ENCODE measurements around the gene ROR1. TPM values are rescaled to one million over a fixed set of nuclear protein-coding genes. Genes with fewer than 3 reads are reported as not detected.

ROR1 gene
- total RNA-seq, 1 experiment from 2014 or later, result 2.7 TPM

DNA sequence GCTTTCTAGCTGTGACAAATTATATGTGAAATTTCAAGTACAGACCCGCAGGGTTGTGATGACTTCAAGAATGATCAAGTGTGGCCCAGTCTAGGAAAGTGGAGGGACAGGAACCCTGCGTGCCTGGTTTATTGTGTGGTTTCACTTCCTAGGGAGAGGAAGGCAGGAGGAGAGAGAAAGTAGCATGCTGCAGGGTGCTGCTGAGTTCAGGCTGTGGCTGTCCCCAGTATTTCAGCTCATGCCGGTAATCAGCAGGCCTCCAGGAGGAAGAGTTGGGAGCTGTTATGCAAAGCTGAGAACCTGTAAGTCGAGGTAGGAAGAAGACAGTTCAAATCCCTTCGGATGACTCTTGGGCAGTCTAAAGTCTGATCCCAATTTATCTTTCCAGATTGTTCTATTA lies 140.4 kb downstream of the ROR1 start:
- Histone ChIP-seq H3K9ac (ENCODE audit: low read length) (no peak overlapping the region), H3K9me3 (ENCODE audit: control insufficient read depth in 1 of 2, insufficient read depth in 1 of 2, low read depth in 1 of 2, low read length in 2 of 2) (no peaks in the 10 kb centered on the region), H4K20me1 (ENCODE audit: insufficient read depth) (no peaks in the 10 kb centered on the region), H3K79me2 (ENCODE audit: insufficient read depth, low read length) (no peaks in the 10 kb centered on the region), H3K4me2 (ENCODE audit: low read length) (no peak overlapping the region), H3K4me3 (replicated peaks in 1 of 2; ENCODE audit: low read depth in 1 of 2, low read length in 2 of 2) (no peak overlapping the region), H3K9me2 (ENCODE audit: insufficient read depth) (no peaks in the 10 kb centered on the region), H2AFZ (ENCODE audit: low read depth, low read length, poor library complexity, severe bottlenecking) (no peak overlapping the region), H3K27me3 (ENCODE audit: insufficient read depth, low read length) (peaks cover 6% of the 10 kb centered on the region; the same call in 1 of the 2 replicates), H3K27ac (ENCODE audit: low read depth, low read length) (no peak overlapping the region), H3K4me1 (ENCODE audit: control insufficient read depth in 1 of 2, insufficient read depth in 2 of 2, low read length in 2 of 2) (no peaks in the 10 kb centered on the region), H3K36me3 (ENCODE audit: control insufficient read depth in 1 of 2, insufficient read depth in 2 of 2, low read length in 2 of 2) (no peaks in the 10 kb centered on the region)
- BruUV-seq (replicated peaks), result no TSS peak
- CTCF ChIA-PET, result interaction anchor here (1.5 to 3.3 kb wide), 2 partner anchors 222 to 240 kb away, joined by 12 to 45 read pairs; no protein-coding TSS in a partner anchor
- RAD21 ChIA-PET (ENCODE audit: low non-redundant PET in 1 of 2, low total read pairs in 2 of 2, uncharacterized antibody in 2 of 2, unreplicated experiment in 2 of 2), result interaction anchor here in 1 of 2 experiments (1.5 to 2.1 kb wide), 2 partner anchors 222 to 297 kb away, joined by 4 to 12 read pairs; no protein-coding TSS in a partner anchor
- no peak for TF ChIP-seq SP1 (IDR thresholded peaks at IDR 0.05; ENCODE audit: low read depth)
- ATAC-seq, result no peak
- DNase-seq (ENCODE audit: low read depth, low spot score), result no peak
- intact Hi-C loops (cut with micrococcal nuclease), result loop anchor here (2.0 to 10.0 kb wide), 2 partner anchors 139 to 299 kb away; partner anchors contain the start of gene ROR1
- POLR2A ChIA-PET, result no interaction called here

DNA sequence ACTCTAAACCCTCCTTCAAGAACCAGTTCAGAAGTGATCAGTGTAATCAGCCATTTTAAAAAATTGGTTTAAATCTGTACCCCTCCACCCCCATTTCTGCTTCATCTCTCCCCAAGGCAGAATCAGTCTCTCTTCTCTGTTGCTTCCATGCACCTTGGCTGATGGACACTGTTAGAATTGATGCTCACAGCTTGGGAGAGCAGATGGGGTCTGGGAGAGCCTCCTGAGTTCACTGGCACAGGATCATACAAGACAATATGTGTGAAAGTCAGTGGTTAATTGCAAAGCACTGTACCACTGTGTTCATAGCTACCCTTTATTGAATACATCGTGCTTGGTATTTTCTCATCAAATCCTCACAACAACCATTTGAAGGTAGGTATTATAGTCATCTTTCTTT lies 140.9 kb downstream of the ROR1 start:
- Histone ChIP-seq H3K4me2 (ENCODE audit: low read length) (no peak overlapping the region), H3K27me3 (ENCODE audit: insufficient read depth, low read length) (peaks cover 6% of the 10 kb centered on the region; the same call in 1 of the 2 replicates), H3K9me2 (ENCODE audit: insufficient read depth) (no peaks in the 10 kb centered on the region), H2AFZ (ENCODE audit: low read depth, low read length, poor library complexity, severe bottlenecking) (no peak overlapping the region), H3K79me2 (ENCODE audit: insufficient read depth, low read length) (no peaks in the 10 kb centered on the region), H3K9ac (ENCODE audit: low read length) (no peak overlapping the region), H4K20me1 (ENCODE audit: insufficient read depth) (no peaks in the 10 kb centered on the region), H3K27ac (ENCODE audit: low read depth, low read length) (no peak overlapping the region), H3K4me3 (replicated peaks in 1 of 2; ENCODE audit: low read depth in 1 of 2, low read length in 2 of 2) (no peak overlapping the region), H3K9me3 (ENCODE audit: control insufficient read depth in 1 of 2, insufficient read depth in 1 of 2, low read depth in 1 of 2, low read length in 2 of 2) (no peaks in the 10 kb centered on the region), H3K36me3 (ENCODE audit: control insufficient read depth in 1 of 2, insufficient read depth in 2 of 2, low read length in 2 of 2) (no peaks in the 10 kb centered on the region), H3K4me1 (ENCODE audit: control insufficient read depth in 1 of 2, insufficient read depth in 2 of 2, low read length in 2 of 2) (no peaks in the 10 kb centered on the region)
- DNase-seq (ENCODE audit: low read depth, low spot score) (no peak), ATAC-seq (no peak)
- ChIA-PET POLR2A (interaction anchor here (0.9 kb wide), 1 partner anchor 223 kb away, joined by 3 read pairs; no protein-coding TSS in a partner anchor), RAD21 (ENCODE audit: low non-redundant PET in 1 of 2, low total read pairs in 2 of 2, uncharacterized antibody in 2 of 2, unreplicated experiment in 2 of 2) (interaction anchor here (0.5 to 2.1 kb wide), 5 partner anchors 223 to 298 kb away, joined by 3 to 12 read pairs (median 4); no protein-coding TSS in a partner anchor), CTCF (interaction anchor here (1.5 to 3.3 kb wide), 2 partner anchors 223 to 241 kb away, joined by 12 to 45 read pairs; no protein-coding TSS in a partner anchor)
- intact Hi-C loops (cut with micrococcal nuclease), result loop anchor here (2.0 to 10.0 kb wide), 3 partner anchors 140 to 300 kb away; partner anchors contain the start of gene ROR1
- TF ChIP-seq SP1 (IDR thresholded peaks at IDR 0.05; ENCODE audit: low read depth), result no peak
- TF ChIP-seq POLR2AphosphoS5 (IDR thresholded peaks at IDR 0.05; ENCODE audit: low read depth, low read length), result no peak
- TF ChIP-seq JUND (IDR thresholded peaks at IDR 0.05), result no peak
- no TSS peak for BruUV-seq (replicated peaks)

Data from HCT116 (cell line).